Spleen (tissue), 11 donors: ENCODE measurements around the gene NPB. TPM values are rescaled to one million over a fixed set of nuclear protein-coding genes. Genes with fewer than 3 reads are reported as not detected.
A peak's percentile ranks its signal among the peaks of the same experiment; 100 is the strongest.

Experiments used
- DNase-seq: peaks from one replicate; pipeline ENCODE4 v3.0.0-alpha.2; 2020
- H3K27ac ChIP-seq, 8 donors: fragments of 200-600 bp; sonication (generic) in 7 of 8; 1 replicate in 4 of 8; 2 replicates in 4 of 8; pipeline versions ENCODE4 v1.5.0 to v1.8.0; 2016 to 2021; ENCODE audit warnings: inconsistent platforms in 4 of 8, mild to moderate bottlenecking in 4 of 8, moderate library complexity in 1 of 8
- H3K27me3 ChIP-seq, 7 donors: fragments of 200-600 bp; sonication (generic) in 6 of 7; replicated peaks in 1 of 7; 1 replicate in 4 of 7; 2 replicates in 3 of 7; pipeline versions ENCODE4 v1.5.0 to v1.8.0; 2016 to 2021; ENCODE audit warnings: inconsistent platforms in 3 of 7, mild to moderate bottlenecking in 1 of 7
- H3K36me3 ChIP-seq, 6 donors: fragments of 200-600 bp; sonication (generic) in 5 of 6; 1 replicate in 4 of 6; 2 replicates in 2 of 6; pipeline versions ENCODE4 v1.5.0 to v1.8.0; 2016 to 2021; ENCODE audit warnings: inconsistent platforms in 2 of 6
- H3K4me1 ChIP-seq, 6 donors: fragments of 200-600 bp; sonication (generic) in 5 of 6; 1 replicate in 3 of 6; 2 replicates in 3 of 6; pipeline versions ENCODE4 v1.5.0 to v1.8.0; 2016 to 2021; ENCODE audit warnings: inconsistent platforms in 3 of 6
- H3K4me3 ChIP-seq, 8 donors: fragments of 200-600 bp; sonication (generic) in 7 of 8; 1 replicate in 4 of 8; 2 replicates in 4 of 8; pipeline versions ENCODE4 v1.5.0 to v1.8.0; 2016 to 2021; ENCODE audit warnings: inconsistent platforms in 4 of 8, mild to moderate bottlenecking in 4 of 8, moderate library complexity in 2 of 8
- H3K9me3 ChIP-seq, 8 donors: fragments of 200-600 bp; sonication (generic) in 7 of 8; 1 replicate in 4 of 8; 2 replicates in 4 of 8; pipeline versions ENCODE4 v1.5.0 to v1.8.0; 2016 to 2021; ENCODE audit warnings: inconsistent platforms in 4 of 8
- POLR2A ChIP-seq, 3 donors: fragments of 450-650 bp; IDR thresholded peaks; one replicate each; pipeline ENCODE4 v1.5.1; 2017; ENCODE audit warnings: antibody characterized with exemption in 3 of 3, mild to moderate bottlenecking in 1 of 3
- POLR2AphosphoS5 ChIP-seq, 3 donors: sonication (generic); formaldehyde crosslinking; IDR thresholded peaks; one replicate each; pipeline ENCODE4 v1.5.1; 2017; ENCODE audit warnings: antibody characterized with exemption in 3 of 3
- WGBS, 5 donors: extraction: QIAGEN DNeasy Blood & Tissue Kit in 3 of 5; methylation state at CpG; one replicate each; pipeline versions ENCODE4 v1.1.5 to v1.1.7; 2013 to 2018; 5-methylcytosine and 5-hydroxymethylcytosine counted together
- intact Hi-C: fragments of 100-400 bp; cut with DNase I; formaldehyde crosslinking; loops from one replicate; pipeline ENCODE4 v1.15.0; 2023; ENCODE audit warnings: low total_unique reads
- polyA plus RNA-seq, 3 donors: library from polyadenylated mRNA; stranded (reverse); fragments of 200-250 nt; gene quantifications; one replicate each; pipeline ENCODE4 v1.2.1, GENCODE V29; 2013
- total RNA-seq, 7 donors: library from RNA; depleted of rRNA in 3 of 7; stranded (reverse); fragments of >200 nt in 3 of 7; fragmentation: NEBNext Ultra II Directional in 4 of 7; extraction: Animal tissue kit (Norgen Biotek cat#: 25700) in 4 of 7; gene quantifications; one replicate each; pipeline versions ENCODE4 v1.1.0 to v1.2.1, GENCODE V29; 2016 to 2021
- TF ChIP-seq, protein P1 (sequence below), 11 experiments: fragments of 200-600 bp in 7 of 11; fragments of 450-650 bp in 4 of 11; sonication (generic) in 4 of 11; IDR thresholded peaks in 8 of 11; conservative IDR thresholded peaks in 3 of 11; 1 replicate in 7 of 11; 2 replicates in 4 of 11; pipeline versions ENCODE4 v1.4.0 to v1.8.0; 2016 to 2021; ENCODE audit warnings: antibody characterized with exemption in 11 of 11, inconsistent platforms in 4 of 11, mild to moderate bottlenecking in 1 of 11
- donor health status: healthy with polysubstance abuse.
- donor health status: DM: no; HTN: no; CAD: no; lungs with moderate emphysema.
- donor health status: DM: no; HTN: no; CAD: no.
- donor health status: Bipolar disorder and iron deficiency.
- donor health status: healthy.
- donor health status: DM: no; HTN: no; CAD: no.
- donor health status: DM: yes; HTN: yes; CAD: no.

The NPB gene
- total and polyA plus RNA-seq, 10 donors = 0.23 to 4.8 (median 1.5) TPM; not detected in 1

DNA sequence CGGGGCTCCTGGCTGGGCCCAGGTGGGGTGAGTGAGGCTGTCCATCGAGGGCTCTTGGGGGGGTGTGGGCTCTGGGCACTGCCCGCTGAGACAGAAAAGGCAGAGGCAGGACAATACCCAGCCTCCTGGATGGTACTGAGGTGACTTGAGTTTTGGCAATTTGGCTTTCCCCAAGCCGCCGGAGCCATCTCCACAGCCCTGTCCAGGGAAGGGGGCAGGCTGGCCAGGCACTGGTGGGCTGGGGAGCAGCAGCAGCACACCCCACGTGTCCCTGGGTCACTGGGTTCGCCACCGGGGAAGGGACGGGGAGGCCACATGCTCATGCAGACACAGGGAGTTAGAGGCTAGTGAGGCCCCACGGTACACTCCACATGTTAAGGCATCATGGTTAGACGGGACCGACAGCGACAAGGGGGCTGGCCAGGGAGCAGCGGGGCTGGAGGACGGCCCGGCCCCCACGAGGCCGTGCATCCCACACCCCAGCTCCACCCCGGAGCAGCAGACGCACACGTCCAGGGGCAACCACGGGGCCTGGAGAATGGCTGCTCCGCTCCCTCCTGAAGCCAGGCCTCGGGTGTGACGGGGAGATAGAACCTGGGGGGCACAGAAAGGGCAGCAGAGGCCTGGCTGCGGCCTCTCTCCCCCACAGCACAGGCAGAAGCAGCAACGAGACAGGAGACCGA lies 33.9 kb upstream of the NPB start:
- no peaks in the 10 kb centered on the region for H3K27me3 ChIP-seq
- peaks cover 0 to 60% (median 24%) of the 10 kb centered on the region in 6 donors for H3K36me3 ChIP-seq
- TF ChIP-seq POLR2A (IDR thresholded peaks at IDR 0.05) (no peak), POLR2AphosphoS5 (IDR thresholded peaks at IDR 0.05) (peak; percentile 42 to 81 (median 63))
- TF ChIP-seq, protein P1, sequence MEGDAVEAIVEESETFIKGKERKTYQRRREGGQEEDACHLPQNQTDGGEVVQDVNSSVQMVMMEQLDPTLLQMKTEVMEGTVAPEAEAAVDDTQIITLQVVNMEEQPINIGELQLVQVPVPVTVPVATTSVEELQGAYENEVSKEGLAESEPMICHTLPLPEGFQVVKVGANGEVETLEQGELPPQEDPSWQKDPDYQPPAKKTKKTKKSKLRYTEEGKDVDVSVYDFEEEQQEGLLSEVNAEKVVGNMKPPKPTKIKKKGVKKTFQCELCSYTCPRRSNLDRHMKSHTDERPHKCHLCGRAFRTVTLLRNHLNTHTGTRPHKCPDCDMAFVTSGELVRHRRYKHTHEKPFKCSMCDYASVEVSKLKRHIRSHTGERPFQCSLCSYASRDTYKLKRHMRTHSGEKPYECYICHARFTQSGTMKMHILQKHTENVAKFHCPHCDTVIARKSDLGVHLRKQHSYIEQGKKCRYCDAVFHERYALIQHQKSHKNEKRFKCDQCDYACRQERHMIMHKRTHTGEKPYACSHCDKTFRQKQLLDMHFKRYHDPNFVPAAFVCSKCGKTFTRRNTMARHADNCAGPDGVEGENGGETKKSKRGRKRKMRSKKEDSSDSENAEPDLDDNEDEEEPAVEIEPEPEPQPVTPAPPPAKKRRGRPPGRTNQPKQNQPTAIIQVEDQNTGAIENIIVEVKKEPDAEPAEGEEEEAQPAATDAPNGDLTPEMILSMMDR (IDR thresholded peaks at IDR 0.05 in 8 of 11, conservative IDR thresholded peaks at IDR 0.05 in 3 of 11) = no peak
- H3K4me1 ChIP-seq = peaks cover 34 to 91% (median 75%) of the 10 kb centered on the region in 6 donors
- no peaks in the 10 kb centered on the region for H3K9me3 ChIP-seq
- WGBS, 5 donors = 68 to 83% (median 74%) methylated on average over 25 to 28 of the region's 28 CpGs
- peak overlapping the region in 1 of 8 donors; percentile 8 for H3K4me3 ChIP-seq
- DNase-seq = no peak
- intact Hi-C loops = no loop called here
- peak overlapping the region in 6 of 8 donors; percentile 26 to 100 (median 98) for H3K27ac ChIP-seq

DNA sequence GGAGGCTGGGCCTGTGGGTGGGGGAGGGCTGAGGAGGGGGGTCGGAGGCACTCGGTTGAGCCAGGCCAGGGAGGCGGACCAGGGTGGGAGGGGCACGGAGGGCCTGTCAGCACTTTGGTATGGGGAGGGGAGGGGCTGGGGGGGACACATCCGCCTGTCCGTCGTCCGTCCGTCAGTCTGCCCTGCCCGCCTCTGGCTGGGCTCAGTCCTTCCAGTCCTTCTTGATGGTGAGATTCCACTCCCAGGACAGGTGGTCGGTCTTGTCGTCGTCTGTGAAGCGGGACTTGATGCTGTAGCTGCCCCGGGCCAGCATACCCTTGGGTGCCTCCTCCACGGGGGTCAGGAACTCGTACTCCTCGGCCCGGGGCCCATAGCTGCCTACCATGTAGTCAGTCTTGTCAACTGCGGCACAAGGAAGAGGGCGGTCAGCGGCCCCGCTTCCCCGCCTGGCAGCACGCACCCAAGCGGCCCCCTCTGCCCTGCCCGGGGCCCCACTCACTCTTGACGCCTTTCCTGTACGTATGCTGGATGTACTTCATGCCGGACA lies 33.3 kb upstream of the NPB start:
- DNase-seq = peak; percentile 83
- Histone ChIP-seq H3K4me1 (peaks cover 34 to 91% (median 73%) of the 10 kb centered on the region in 6 donors), H3K27me3 (no peaks in the 10 kb centered on the region), H3K27ac (peak overlapping the region in 7 of 8 donors; percentile 46 to 100 (median 98)), H3K36me3 (peaks cover 0 to 54% (median 24%) of the 10 kb centered on the region in 6 donors), H3K9me3 (no peaks in the 10 kb centered on the region), H3K4me3 (peak overlapping the region in 4 of 8 donors; percentile 86 to 99 (median 90))
- 70 to 76% (median 73%) methylated on average over 12 to 30 of the region's 30 CpGs for WGBS, 5 donors
- intact Hi-C loops = no loop called here
- TF ChIP-seq POLR2A (IDR thresholded peaks at IDR 0.05) (no peak), POLR2AphosphoS5 (IDR thresholded peaks at IDR 0.05) (peak in 1 of 3 donors; percentile 13)
- TF ChIP-seq, protein P1 (IDR thresholded peaks at IDR 0.05 in 8 of 11, conservative IDR thresholded peaks at IDR 0.05 in 3 of 11) = no peak

DNA sequence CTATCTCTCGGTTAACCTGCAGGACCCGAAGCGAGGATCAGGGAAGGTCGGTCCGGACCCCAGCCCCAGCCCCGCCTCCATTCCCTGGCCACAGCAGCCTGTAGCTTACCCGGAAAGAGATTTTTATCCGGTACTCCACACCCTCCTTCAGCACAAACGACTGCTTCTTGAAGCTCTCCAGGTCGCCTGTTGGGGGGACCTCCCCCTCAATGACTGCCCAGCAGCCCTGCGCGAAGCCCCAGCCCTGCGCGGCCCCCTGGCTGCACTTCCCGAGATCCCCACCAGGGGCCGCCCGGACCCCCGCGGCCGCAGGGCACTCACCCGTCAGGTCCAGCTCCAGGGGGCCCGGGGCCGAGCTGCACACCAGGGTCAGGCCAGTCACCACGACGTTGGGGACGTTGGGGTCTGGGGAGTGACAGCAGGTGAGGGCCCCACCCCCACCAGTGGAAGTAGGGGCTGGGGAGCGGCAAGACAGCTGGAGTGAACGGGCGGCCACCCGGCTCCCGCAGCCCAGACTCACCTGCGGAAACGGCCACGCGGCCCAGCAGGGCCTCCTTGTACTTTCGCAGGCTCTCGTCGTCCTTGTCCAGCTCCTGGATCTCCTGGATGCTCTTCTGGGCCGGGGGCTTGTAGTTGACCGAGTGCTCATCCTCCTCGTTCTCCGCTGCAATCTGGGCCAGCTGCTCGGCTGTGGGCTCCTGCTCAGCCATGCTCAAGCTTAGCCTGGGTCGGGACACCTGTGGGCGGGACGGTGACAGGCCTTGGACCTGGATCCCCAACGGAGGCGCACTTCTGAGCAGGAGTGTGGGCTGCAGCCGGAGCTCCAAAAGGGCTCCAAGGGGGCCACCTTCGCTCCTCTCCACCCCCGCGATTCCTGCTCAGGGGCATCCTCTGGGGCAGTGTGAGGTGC lies 32.6 kb upstream of the NPB start:
- H3K36me3 ChIP-seq = peaks cover 0 to 50% (median 24%) of the 10 kb centered on the region in 6 donors
- H3K4me3 ChIP-seq = peak overlapping the region; percentile 75 to 99 (median 86)
- TF ChIP-seq, protein P1 (IDR thresholded peaks at IDR 0.05 in 8 of 11, conservative IDR thresholded peaks at IDR 0.05 in 3 of 11) = peak; percentile 69 to 97 (median 89)
- TF ChIP-seq POLR2AphosphoS5 (IDR thresholded peaks at IDR 0.05) (peak in 2 of 3 donors; percentile 33 to 78), POLR2A (IDR thresholded peaks at IDR 0.05) (no peak)
- DNase-seq = peak; percentile 88
- no peaks in the 10 kb centered on the region for H3K9me3 ChIP-seq
- no peaks in the 10 kb centered on the region for H3K27me3 ChIP-seq
- 38 to 44% (median 44%) methylated on average over 12 to 52 of the region's 52 CpGs for WGBS, 5 donors
- H3K4me1 ChIP-seq = peaks cover 34 to 86% (median 71%) of the 10 kb centered on the region in 6 donors
- intact Hi-C loops = no loop called here
- peak overlapping the region; percentile 96 to 100 (median 98) for H3K27ac ChIP-seq
